ENCODE data around the gene GPR150.
A peak's percentile ranks its signal among the peaks of the same experiment; 100 is the strongest.
"Not testable (repeated sequence)": the region's sequence is repeated elsewhere in the genome, so short reads cannot be mapped to it uniquely, and the experiment has no call there.

GPR150 gene

GRCh38 chr5:95624368-95624767 is 4.5 kb downstream of the GPR150 start:
- no peak for DNase-seq (ENCODE audit: low spot score)

GRCh38 chr5:95626701-95627100 is 6.8 kb downstream of the GPR150 start:
- no peak for DNase-seq (ENCODE audit: low spot score)

GRCh38 chr5:95627971-95628810 is 8.3 kb downstream of the GPR150 start:
- DNase-seq (ENCODE audit: low spot score), result no peak

- DNase-seq (ENCODE audit: low spot score), result no peak
Measured at GRCh38 chr5:95628933-95629332, 9.0 kb downstream of the GPR150 start.

GRCh38 chr5:95630394-95630917 is 10.6 kb downstream of the GPR150 start:
- DNase-seq (ENCODE audit: low spot score), result no peak

- DNase-seq (ENCODE audit: low spot score), result peak; percentile 73
Measured at GRCh38 chr5:95631255-95631958, 11.5 kb downstream of the GPR150 start.

- DNase-seq (ENCODE audit: low spot score), result peak; percentile 46
Measured at GRCh38 chr5:95631991-95632675, 12.2 kb downstream of the GPR150 start.

- DNase-seq (ENCODE audit: low spot score), result not testable (repeated sequence)
Measured at GRCh38 chr5:95632942-95633341, 13.1 kb downstream of the GPR150 start.

- no peak for DNase-seq (ENCODE audit: low spot score)
Measured at GRCh38 chr5:95633671-95634070, 13.8 kb downstream of the GPR150 start.

- no peak for DNase-seq (ENCODE audit: low spot score)
Measured at GRCh38 chr5:95634081-95634480, 14.2 kb downstream of the GPR150 start.

GRCh38 chr5:95638632-95639031 is 18.7 kb downstream of the GPR150 start:
- no peak for DNase-seq (ENCODE audit: low spot score)

- DNase-seq (ENCODE audit: low spot score), result no peak
Measured at GRCh38 chr5:95641741-95642220, 21.9 kb downstream of the GPR150 start.

GRCh38 chr5:95643152-95643551 is 23.3 kb downstream of the GPR150 start:
- no peak for DNase-seq (ENCODE audit: low spot score)

GRCh38 chr5:95644351-95645042 is 24.6 kb downstream of the GPR150 start:
- DNase-seq (ENCODE audit: low spot score), result peak; percentile 56

GRCh38 chr5:95646226-95646568 is 26.3 kb downstream of the GPR150 start:
- not testable (repeated sequence) for DNase-seq (ENCODE audit: low spot score)

- peak; percentile 96 for DNase-seq (ENCODE audit: low spot score)
Measured at GRCh38 chr5:95646569-95647431, 26.9 kb downstream of the GPR150 start, which contains the start of gene RFESD. Gene RFESD (plus strand): TSS chr5:95646777. CDS start chr5:95652272, 5,495 bp downstream.

GRCh38 chr5:95647886-95648860 is 28.3 kb downstream of the GPR150 start:
- no peak for DNase-seq (ENCODE audit: low spot score)

GRCh38 chr5:95649274-95649673 is 29.4 kb downstream of the GPR150 start:
- no peak for DNase-seq (ENCODE audit: low spot score)

GRCh38 chr5:95649842-95650620 is 30.1 kb downstream of the GPR150 start:
- DNase-seq (ENCODE audit: low spot score), result no peak

Measured in AG08395 (cell line).